VCaP (cell line): ENCODE data around the gene OR2G2.
A peak's percentile ranks its signal among the peaks of the same experiment; 100 is the strongest.

Experiments
- H3K27ac ChIP-seq: fragments of 450-650 bp; 2 replicates; pipeline ENCODE4 v1.5.1; 2017
- TF ChIP-seq, protein P1 (sequence below): fragments of 450-650 bp; conservative IDR thresholded peaks from 2 replicates; pipeline ENCODE4 v1.5.1; 2017; ENCODE audit warnings: mild to moderate bottlenecking, moderate library complexity

The OR2G2 gene

DNA sequence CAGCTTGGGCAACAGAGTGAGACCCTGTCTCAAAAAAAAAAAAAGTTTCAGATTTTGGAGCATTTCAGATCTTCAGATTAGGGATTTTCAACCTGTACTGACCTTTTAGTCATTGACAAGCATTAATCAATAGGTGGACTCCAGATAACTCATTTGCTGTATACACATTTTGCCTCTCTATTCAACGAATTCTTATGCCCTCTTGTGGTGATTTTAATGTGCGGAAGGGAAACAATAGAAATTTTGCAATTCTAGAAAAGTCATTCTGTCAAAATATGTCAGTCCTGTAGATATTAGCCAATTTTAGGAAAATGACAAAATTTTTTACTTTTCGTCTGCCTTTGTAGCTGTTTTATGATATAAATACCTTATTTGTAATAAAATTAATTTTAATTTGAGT, 11.6 kb upstream of the OR2G2 start:
- H3K27ac ChIP-seq, result no peak overlapping the region
- TF ChIP-seq, protein P1, sequence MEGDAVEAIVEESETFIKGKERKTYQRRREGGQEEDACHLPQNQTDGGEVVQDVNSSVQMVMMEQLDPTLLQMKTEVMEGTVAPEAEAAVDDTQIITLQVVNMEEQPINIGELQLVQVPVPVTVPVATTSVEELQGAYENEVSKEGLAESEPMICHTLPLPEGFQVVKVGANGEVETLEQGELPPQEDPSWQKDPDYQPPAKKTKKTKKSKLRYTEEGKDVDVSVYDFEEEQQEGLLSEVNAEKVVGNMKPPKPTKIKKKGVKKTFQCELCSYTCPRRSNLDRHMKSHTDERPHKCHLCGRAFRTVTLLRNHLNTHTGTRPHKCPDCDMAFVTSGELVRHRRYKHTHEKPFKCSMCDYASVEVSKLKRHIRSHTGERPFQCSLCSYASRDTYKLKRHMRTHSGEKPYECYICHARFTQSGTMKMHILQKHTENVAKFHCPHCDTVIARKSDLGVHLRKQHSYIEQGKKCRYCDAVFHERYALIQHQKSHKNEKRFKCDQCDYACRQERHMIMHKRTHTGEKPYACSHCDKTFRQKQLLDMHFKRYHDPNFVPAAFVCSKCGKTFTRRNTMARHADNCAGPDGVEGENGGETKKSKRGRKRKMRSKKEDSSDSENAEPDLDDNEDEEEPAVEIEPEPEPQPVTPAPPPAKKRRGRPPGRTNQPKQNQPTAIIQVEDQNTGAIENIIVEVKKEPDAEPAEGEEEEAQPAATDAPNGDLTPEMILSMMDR, result peak; percentile 77

DNA sequence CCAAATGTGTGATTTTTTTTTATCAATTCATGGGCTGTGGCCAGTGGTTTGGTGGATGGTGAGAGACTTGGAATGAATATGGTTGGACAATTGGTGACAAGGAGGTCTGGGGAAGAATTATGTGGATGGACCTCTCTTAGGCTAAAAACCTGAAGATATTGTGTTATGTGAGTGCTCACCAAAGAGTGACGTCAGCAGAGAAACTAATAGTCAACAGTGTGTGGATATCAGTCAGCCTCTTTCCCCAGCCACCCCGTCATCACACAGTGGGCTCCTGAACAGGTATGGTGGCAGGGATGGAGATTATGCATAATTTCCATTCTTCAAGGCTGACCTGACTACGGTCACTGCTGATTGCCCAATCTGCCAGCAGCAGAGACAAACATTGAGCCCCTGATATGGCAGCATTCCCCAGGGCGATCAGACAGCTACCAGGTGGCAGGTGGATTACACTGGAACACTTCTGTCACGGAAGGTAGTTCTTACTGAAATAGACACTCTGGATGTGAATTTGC, 9.2 kb upstream of the OR2G2 start:
- TF ChIP-seq, protein P1, result no peak
- no peak overlapping the region for H3K27ac ChIP-seq

DNA sequence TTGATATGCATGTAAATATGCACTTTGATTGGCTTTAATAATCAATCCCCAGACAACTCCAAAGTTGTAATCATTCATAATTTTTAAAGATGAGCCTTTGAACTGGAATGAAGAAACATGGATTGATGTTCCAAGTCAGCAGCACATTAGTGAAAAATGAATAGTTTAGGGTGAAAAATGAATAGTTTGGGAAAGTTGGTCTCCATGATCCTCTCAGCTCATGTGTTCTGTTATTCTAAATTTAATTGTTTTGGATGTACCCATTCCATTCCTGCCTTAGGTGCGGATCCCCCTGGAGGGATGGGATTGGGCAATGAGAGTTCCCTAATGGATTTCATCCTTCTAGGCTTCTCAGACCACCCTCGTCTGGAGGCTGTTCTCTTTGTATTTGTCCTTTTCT, 17.1 kb downstream of the OR2G2 start, which contains the start of gene OR2G3:
Gene OR2G3, plus strand, starts transcription at position 301 of the 400 bp plus-strand sequence. Its CDS starts 0 bp downstream, at position 301.
- H3K27ac ChIP-seq, result no peak within 1 kb of the TSS
- TF ChIP-seq, protein P1, result no peak

DNA sequence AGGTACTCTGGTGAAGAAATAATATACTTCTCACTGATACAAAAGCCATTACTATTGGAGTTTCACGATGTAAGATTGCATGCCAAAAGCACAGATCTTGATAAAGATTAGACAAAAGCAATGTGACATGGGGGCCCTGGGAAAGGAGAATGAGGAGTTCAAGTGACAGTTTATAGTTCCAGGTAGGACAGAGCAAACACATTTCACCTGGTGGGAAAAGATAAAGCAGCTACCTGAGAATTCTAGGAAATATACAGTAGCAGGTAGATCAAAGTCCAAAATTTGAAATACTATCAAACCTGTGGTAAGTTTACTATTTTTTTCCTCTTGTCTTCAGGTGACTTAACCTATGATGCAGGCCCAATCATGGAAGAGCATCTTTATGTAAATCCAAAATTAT, 25.2 kb downstream of the OR2G2 start:
- no peak overlapping the region for H3K27ac ChIP-seq
- TF ChIP-seq, protein P1, result no peak

DNA sequence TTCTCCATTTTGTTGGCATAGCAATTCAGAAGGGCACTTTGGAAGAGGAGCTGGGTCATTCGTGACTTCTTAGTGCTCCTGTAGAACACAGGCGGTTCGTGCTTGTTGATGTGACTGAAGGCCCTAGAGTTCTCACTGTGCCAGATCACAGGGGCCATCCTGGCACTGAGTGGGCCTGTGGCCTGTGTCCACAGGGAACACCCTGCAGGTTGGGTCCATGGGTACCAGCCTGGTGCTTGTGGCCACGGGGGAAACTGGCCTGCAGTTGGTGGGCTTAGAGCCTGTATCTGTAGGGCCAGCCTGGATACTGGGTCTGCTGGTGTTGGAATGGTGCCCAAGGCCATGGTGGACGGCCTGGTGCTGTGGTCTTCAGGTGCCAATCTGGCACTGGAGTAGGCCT, 26.5 kb downstream of the OR2G2 start:
- TF ChIP-seq, protein P1, result no peak
- no peak overlapping the region for H3K27ac ChIP-seq

DNA sequence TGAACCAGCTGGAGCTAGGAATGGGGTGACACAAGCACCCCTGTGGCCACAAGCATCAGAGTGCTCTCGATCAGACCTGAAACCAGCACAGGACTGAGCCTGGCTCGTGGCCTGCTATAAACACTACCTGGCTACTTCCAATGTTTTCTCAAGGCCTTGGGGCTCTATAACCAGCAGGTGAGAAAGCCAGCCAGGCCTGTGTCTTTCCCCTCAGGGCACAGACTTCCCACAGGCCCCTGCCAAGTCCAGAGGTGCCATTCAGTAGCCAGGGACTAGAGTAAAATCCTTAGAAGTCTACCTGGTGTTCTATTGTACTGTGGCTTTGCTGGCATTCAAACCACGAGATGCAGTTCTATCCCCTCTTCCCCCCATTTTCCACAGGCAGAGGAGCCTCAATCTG, 39.8 kb downstream of the OR2G2 start:
- TF ChIP-seq, protein P1, result no peak
- H3K27ac ChIP-seq, result no peak overlapping the region

DNA sequence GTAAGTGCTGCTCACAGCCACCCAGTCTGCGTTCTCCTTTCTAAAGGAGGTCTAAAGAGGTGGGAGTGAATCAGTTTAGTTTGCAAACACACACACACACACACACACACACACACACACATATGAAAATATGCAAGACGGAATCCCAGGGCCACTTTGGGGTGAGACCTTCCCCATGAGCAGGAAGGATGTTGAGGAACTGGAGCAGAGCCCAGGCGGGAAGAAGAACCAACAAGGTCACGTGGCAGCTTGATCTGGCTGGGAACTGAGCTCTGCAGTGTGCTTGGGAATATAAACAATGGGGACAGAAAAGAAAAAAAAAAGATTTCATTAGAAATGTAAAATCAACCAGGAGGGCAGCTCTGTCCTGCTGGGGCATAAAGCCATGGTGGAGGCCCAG, 49.9 kb downstream of the OR2G2 start:
- TF ChIP-seq, protein P1, result no peak
- no peak overlapping the region for H3K27ac ChIP-seq
